Hepatic stellate cell (primary cell): ENCODE results near the gene GPC6.

Experiments used
- DNase-seq: peaks from one replicate; pipeline ENCODE4 v3.0.0; 2011; ENCODE audit warnings: low spot score

Gene GPC6

DNA sequence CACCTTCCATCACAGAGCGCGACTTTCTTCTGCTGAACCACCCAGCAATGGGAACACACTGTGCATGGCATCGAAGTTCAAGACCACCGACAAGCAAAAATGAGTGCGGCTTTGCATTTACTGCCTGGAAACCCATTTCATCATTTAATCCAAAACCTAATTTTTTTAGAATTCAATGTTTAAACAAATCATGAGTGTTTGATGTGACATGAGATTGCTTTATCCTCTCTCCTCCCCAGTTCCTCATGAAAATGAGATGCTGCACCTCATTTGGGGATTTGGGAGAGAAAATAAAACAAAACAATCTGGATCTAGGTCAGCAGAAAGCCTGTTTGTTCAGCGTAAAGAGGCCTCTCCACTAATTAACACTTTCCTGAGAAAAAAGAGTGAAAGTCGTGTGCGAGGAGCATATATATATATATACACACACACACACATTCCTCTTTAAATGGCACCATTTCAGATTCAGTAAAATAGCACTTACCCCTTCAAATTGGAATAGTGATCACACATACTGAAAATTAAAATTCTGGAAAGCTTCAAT lies 1126.6 kb downstream of the GPC6 start:
- DNase-seq = no peak

DNA sequence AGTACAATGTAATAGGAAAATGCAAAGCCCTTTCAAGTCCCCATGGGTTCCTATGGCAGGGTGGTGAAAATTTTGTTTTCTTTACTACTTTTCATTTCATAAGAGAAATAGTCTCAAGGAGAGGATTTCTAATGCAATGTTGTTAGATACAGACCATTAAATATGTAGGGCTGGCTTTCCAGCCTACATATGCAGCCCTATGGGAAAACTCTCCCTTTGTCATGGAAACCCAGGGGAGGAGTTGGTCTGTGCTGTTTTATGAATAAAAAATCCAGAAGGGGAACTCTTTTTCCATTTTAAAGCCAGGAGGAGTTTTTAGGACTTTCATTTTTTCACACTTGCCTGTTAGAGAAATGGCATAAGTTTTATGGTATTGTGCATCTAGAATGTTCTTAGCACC lies 1133.3 kb downstream of the GPC6 start:
- DNase-seq = no peak

DNA sequence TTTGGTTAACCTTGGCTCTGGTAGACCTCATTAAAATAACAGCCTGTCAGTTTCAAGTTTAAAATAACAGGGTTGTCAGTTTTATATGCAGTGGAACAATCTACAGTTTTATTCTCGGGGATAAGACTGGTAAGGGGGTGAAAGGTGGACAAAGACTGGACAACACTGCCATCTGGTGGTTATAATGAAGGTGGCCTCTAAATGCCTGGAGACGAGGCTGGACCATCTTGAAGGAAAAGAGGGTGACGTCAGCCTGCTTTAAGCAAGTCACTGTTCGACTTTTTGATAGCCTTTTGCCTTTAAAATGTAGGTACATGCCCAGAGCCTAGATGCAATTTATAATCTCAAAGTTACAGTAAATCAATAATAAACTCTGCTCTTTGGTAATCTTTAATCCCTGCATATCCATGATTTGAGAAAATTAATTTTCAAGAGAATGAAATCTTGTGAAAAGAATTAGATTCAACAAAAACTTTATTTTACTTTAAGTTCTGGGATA lies 1135.9 kb downstream of the GPC6 start:
- DNase-seq = peak; percentile 70

- no peak for DNase-seq
These were observed 1140.1 kb downstream of the GPC6 start for GRCh38 chr13:94366677-94367076.

DNA sequence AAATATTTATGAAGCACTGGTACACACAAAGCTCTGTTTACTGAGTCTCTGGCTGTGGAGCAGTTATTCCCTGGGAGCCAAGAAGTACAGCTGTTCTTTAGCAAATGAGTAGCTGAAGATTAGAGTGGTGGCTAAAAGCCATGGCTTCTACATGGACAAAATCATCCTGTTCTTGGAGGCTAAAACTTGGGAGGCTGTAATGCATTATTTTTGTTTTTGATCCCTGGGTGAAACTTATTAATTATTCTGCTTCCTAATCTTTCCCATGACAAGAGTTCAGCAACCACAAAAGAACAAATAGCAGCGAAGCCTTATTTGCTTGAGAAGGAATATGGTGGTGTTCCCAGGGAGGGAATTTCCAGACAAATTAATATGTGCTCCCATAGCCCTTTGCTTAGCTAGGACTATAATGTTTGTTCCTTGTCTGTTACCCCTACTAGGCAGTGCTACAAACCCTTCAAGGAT lies 1143.4 kb downstream of the GPC6 start:
- no peak for DNase-seq

- no peak for DNase-seq
These were observed 1145.2 kb downstream of the GPC6 start for GRCh38 chr13:94371855-94372254.

- no peak for DNase-seq
These were observed 1155.9 kb downstream of the GPC6 start for GRCh38 chr13:94382517-94382916.

DNA sequence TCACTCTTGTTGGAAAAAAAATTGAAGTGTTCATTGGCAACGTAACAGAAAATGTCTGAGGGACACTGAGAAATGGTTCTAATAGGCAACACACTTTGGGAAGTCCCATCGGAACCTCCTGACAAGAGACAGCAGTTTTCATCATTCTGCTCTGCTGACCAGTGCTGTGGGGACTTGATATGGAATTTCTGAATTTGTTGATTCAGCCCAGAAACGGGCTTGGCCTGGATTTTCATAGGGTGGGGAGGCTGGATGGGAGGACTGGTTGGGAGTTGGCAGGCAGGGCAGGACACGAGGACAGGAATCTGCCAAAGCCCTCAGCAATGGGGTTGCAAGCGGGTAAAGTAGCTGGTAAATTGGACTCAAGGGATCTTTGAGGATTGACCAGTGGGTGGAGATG lies 1156.4 kb downstream of the GPC6 start:
- no peak for DNase-seq

- DNase-seq = no peak
These were observed 1157.8 kb downstream of the GPC6 start for GRCh38 chr13:94384231-94384905.

GRCh38 chr13:94387047-94387446 lies 1160.4 kb downstream of the GPC6 start:
- no peak for DNase-seq

GRCh38 chr13:94389604-94390351 lies 1163.2 kb downstream of the GPC6 start:
- DNase-seq = no peak

DNA sequence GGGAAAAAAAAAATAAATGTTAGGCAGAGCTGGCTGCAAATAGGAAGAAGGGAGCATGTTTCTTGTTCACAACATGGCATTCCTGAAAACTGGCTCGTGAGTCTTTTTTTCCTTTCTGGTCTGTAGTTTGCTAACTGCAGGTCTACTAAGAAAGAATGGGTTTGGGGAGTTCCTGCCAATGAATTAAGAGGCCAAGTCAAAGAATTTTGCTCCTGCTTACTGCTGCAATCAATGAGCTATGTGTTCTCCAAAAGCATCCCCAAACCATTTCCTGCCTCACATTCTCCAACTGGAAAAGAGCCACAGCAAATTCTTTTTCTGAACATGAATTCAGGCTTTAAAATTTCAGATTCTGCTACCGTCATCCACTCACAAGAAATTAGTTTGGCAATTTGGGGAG lies 1164.3 kb downstream of the GPC6 start:
- no peak for DNase-seq

DNA sequence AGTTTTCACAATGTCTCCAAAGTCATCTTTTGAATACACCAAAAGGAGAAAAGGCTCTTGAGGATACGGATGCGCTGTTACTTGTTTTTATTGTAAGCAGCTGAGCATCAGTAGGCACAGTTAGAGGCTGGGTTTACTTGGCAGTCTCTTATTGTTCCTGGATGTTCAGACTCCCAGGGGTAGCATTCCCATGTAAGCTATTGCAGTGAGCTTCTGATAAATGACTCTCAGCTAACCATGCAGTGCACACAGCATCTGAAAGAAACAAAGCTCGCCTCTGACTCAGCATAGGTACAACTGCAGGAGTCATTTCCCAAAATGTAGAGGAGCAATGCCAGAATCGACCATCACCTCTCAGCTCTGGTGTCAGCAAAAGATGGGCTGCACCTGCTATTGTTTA lies 1168.1 kb downstream of the GPC6 start:
- no peak for DNase-seq

- no peak for DNase-seq
These were observed 1169.3 kb downstream of the GPC6 start for GRCh38 chr13:94395860-94396259.

DNA sequence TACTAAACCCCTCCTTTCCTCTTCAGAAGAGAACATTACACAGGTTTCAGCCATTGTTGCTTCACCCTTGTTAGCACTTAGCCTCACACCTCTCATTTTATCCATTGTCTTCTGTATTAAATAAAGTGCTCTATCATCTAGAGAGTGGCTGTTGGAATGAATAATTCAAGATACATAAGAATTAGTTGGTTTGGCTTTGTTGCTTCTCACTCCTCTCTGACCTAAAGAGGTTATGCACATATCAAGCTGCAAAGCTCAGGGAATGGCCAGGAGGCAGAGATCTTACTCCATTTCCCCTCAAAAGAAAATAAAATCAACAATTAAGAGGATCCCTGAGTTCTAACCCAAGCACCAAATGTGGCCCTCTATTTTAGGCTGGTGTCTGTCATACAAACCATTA lies 1173.2 kb downstream of the GPC6 start:
- no peak for DNase-seq

DNA sequence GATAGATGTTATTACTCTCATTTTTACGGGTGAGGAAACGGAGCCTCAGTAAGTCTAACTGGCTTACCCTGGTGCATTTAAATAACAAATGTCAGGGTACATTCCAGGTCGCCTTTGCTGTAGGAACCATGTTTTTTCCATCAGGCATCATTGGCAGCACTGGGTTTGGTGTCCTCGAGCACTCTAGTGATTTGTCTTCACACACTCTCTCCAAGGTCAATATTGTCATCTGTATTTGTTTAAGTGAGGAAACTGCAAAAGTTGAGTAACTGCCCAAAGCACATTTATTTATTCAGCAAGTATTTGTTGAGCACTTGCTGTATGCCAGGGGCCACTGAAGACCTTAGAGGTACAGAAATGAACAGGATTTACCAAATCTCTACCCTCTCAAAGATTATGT lies 1174.3 kb downstream of the GPC6 start:
- DNase-seq = no peak

- DNase-seq = no peak
These were observed 1181.9 kb downstream of the GPC6 start for GRCh38 chr13:94408314-94409036.

DNA sequence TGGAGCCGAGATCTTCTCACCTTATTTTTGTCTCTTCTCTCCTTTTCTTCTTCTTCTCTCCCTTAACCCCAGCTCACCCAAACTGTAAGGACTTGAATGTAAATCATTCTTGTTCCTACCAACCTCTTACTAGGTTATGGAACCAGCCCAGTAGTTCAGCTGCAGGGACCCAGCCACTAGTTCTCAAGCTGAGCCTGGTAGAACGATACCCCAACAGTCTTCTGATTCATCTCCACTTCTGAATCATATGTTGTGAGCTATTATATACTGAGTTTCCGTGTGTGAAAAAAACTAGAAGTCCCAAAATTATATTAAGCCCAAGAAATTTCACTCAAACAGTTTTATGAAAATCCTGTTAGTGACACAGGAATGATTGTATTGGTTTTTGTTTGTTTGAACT lies 1185.1 kb downstream of the GPC6 start:
- DNase-seq = no peak

DNA sequence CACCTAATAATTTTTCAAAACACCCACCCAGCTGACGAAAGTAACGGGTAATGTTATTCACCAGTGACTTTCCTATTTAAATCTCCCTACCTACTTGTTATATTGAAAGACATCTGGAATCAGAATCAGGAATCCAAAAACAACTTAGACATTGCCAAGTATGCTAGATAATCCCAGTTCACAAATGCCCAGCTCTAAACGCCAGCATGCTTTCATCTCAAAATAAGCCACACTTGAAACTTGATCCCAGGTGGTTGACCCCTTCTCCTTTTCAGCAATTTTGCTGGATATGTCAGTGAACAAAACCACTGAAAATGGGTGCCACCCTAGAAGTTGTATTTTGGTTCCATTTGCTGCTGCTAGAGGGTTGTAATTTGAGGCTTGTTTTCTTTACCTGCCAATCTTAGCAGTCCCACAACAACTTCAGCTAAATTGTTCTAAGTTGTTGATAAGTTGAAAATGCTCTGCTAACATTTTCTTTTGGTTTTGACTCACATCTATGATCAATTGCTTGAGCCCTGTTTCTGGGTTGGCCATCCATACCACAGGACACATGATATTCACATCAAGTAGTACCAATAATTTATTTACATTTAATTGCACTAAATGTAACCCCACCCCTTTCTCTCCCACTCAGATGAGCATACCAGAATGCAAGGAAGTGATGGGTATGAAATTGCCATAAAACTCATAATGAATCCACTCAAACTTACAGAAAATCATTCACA lies 1186.4 kb downstream of the GPC6 start:
- no peak for DNase-seq

GRCh38 chr13:94413598-94413944 lies 1187.0 kb downstream of the GPC6 start:
- no peak for DNase-seq

- DNase-seq = no peak
These were observed 1187.5 kb downstream of the GPC6 start for GRCh38 chr13:94414141-94414540.

DNA sequence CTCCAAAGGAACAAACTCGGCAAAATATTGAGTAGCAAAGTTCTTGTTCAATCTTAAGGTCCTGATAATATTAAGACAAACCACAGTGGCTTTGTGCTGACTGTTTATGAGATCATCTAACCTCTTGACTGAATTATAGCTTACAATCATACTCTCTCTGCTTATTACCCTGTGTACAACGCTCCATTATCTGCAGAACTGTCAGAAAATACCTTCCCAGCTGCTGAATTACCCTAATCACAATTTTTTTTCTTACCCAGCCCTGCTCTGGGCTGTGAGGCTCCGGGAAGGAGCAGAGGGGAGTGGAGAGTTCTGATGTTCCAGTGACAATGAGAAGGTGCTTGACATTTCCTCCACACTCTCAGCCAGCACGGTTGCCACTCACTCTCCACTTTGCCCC lies 1188.1 kb downstream of the GPC6 start:
- no peak for DNase-seq
